ENCODE data around the gene RASGRF1. TPM values are rescaled to one million over a fixed set of nuclear protein-coding genes. Genes with fewer than 3 reads are reported as not detected.

The RASGRF1 gene
- total RNA-seq, 2 donors from 2014 or later, result 0.09 to 1.1 TPM

DNA sequence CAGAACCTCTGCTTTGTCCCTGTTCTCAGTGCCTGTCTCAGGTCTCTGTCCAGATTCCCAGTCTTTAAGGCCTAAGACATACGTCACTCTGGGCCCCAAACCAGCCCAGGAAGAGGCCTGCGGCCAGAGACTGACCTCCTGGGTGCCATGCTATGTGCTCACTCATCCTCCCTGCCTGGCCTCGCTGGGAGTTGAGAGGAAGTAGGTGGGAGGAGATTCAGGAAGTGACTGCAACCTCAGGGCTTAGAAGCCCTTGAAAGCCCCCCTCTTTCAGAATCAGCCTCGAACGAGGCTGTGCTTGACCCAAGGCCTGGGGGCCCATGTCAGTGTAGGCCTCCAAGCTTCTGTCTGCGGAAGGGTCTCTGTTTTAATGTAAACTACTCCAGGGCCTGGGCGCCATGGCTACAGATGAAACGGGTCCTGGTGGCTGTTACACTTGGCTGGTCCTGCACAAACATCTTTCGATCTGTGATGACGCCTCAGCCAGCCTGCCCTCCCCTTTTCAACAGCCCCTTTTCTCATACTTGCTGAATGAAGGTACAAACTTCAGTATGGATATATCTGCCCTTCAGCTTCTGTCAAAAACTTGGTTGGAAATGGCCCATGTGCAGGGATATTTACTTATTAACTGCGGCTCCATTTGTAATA is 11.7 kb downstream of the RASGRF1 start:
- no peak for DNase-seq (ENCODE audit: low spot score)
- Histone ChIP-seq H3K36me3 (no peaks in the 10 kb centered on the region), H3K27me3 (replicated peaks; ENCODE audit: insufficient read depth) (no peaks in the 10 kb centered on the region), H3K27ac (no peak overlapping the region), H3K4me1 (replicated peaks) (no peaks in the 10 kb centered on the region), H3K9me3 (no peaks in the 10 kb centered on the region), H3K4me3 (no peak overlapping the region)
- 82% methylated on average over 11 of the region's 11 CpGs for WGBS
- TF ChIP-seq POLR2AphosphoS5 (IDR thresholded peaks at IDR 0.05) (no peak), POLR2A (IDR thresholded peaks at IDR 0.05) (no peak)
- TF ChIP-seq, protein P1, sequence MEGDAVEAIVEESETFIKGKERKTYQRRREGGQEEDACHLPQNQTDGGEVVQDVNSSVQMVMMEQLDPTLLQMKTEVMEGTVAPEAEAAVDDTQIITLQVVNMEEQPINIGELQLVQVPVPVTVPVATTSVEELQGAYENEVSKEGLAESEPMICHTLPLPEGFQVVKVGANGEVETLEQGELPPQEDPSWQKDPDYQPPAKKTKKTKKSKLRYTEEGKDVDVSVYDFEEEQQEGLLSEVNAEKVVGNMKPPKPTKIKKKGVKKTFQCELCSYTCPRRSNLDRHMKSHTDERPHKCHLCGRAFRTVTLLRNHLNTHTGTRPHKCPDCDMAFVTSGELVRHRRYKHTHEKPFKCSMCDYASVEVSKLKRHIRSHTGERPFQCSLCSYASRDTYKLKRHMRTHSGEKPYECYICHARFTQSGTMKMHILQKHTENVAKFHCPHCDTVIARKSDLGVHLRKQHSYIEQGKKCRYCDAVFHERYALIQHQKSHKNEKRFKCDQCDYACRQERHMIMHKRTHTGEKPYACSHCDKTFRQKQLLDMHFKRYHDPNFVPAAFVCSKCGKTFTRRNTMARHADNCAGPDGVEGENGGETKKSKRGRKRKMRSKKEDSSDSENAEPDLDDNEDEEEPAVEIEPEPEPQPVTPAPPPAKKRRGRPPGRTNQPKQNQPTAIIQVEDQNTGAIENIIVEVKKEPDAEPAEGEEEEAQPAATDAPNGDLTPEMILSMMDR (IDR thresholded peaks at IDR 0.05), result no peak
- intact Hi-C loops (cut with DNase I), result no loop called here

DNA sequence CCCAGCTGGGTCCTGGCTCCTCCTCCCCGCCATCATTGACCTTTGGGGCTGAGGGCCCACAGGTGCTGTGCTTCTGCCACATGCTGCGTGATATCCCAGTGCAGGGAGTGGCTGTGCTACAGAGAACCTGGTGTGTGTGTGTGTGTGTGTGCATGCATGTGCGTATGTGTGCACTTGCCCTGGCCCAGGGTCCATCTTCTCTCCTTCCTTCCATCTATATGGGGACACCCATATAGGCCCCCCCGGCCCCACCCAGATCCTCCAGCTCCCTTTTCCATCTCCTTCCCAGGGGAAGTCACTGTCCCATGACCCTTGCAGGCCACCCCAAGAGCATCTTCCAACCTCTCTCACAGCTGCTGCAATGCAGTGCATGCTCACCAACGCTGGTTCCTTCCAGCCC is 12.6 kb downstream of the RASGRF1 start:
- DNase-seq (ENCODE audit: low spot score), result no peak
- Histone ChIP-seq H3K9me3 (no peaks in the 10 kb centered on the region), H3K4me1 (replicated peaks) (no peaks in the 10 kb centered on the region), H3K27ac (no peak overlapping the region), H3K36me3 (no peaks in the 10 kb centered on the region), H3K4me3 (no peak overlapping the region), H3K27me3 (replicated peaks; ENCODE audit: insufficient read depth) (no peaks in the 10 kb centered on the region)
- no peak for TF ChIP-seq POLR2AphosphoS5 (IDR thresholded peaks at IDR 0.05)
- TF ChIP-seq POLR2A (IDR thresholded peaks at IDR 0.05), result no peak
- TF ChIP-seq, protein P1 (IDR thresholded peaks at IDR 0.05), result no peak
- 89% methylated on average over 5 of the region's 5 CpGs for WGBS
- intact Hi-C loops (cut with DNase I), result no loop called here

DNA sequence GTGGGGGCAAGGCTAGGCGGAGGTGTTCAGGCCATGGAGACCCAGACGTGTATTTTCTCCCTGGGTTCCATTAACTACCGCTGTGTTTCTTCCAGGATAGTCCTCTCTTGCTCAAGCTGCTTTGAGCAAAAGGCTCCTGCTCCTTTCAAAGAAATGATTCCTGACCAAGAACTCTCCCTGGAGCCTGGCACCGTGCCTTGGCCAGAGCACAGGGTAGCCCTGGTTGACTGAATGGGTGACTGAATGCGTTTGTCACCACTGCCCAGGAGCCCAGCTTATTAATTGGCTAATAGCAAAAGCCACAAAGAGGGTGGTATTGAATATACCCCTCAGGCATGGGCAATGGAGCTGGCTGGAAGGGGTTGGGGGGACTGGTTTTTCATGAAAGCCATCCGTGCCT is 13.9 kb downstream of the RASGRF1 start:
- Histone ChIP-seq H3K27me3 (replicated peaks; ENCODE audit: insufficient read depth) (no peaks in the 10 kb centered on the region), H3K4me3 (no peak overlapping the region), H3K36me3 (no peaks in the 10 kb centered on the region), H3K9me3 (no peaks in the 10 kb centered on the region), H3K27ac (no peak overlapping the region), H3K4me1 (replicated peaks) (no peaks in the 10 kb centered on the region)
- intact Hi-C loops (cut with DNase I), result no loop called here
- no peak for DNase-seq (ENCODE audit: low spot score)
- no peak for TF ChIP-seq POLR2A (IDR thresholded peaks at IDR 0.05)
- TF ChIP-seq POLR2AphosphoS5 (IDR thresholded peaks at IDR 0.05), result no peak
- TF ChIP-seq, protein P1 (IDR thresholded peaks at IDR 0.05), result no peak
- 70% methylated on average over 6 of the region's 6 CpGs for WGBS

DNA sequence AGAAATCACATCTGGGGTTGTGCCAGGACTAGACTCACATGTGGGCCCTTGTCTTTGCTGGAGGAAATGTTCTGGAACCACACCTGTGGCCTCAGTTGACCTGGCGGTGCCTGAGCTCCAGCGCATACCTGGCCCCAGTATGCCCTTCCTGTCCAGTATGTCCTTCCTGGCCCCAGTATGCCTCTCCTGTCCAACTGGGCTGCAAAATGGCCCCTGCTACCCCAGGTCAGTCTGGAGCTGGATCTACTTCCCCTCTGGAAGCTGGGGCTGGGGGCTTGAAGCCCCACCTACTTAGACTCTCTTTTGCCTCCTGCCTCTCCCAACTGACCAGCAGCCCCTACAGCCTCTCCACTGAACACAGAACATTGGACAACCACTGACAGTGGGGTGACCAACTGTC is 15.3 kb downstream of the RASGRF1 start:
- no peaks in the 10 kb centered on the region for H3K27me3 ChIP-seq (replicated peaks; ENCODE audit: insufficient read depth)
- no peak for DNase-seq (ENCODE audit: low spot score)
- intact Hi-C loops (cut with DNase I), result no loop called here
- H3K4me1 ChIP-seq (replicated peaks), result no peaks in the 10 kb centered on the region
- TF ChIP-seq POLR2AphosphoS5 (IDR thresholded peaks at IDR 0.05), result no peak
- no peak overlapping the region for H3K4me3 ChIP-seq
- H3K9me3 ChIP-seq, result no peaks in the 10 kb centered on the region
- no peaks in the 10 kb centered on the region for H3K36me3 ChIP-seq
- WGBS, result 52% methylated on average over 2 of the region's 2 CpGs
- H3K27ac ChIP-seq, result no peak overlapping the region

DNA sequence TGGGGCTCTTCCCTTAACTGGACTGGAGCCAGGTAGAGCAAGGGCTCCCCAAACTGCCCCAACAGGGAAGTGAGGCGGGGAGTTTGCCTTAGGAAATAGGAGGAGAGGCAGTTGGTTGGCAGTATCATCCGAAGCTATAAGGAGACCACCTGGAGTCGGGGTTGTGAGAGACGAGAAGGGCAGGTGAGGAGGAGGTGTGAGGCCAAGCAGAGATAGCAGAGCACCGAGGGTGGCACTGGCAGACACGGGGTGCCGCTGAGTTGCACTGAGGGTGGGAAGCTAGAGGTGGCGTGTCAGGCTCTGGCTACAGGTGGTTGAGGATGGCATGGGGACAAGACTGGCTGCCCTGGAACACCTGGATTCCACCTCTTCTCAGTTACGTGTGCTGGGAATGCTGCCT is 17.2 kb downstream of the RASGRF1 start:
- Histone ChIP-seq H3K9me3 (no peaks in the 10 kb centered on the region), H3K36me3 (no peaks in the 10 kb centered on the region), H3K4me3 (no peak overlapping the region), H3K27me3 (replicated peaks; ENCODE audit: insufficient read depth) (no peaks in the 10 kb centered on the region), H3K27ac (no peak overlapping the region), H3K4me1 (replicated peaks) (no peaks in the 10 kb centered on the region)
- no peak for TF ChIP-seq POLR2AphosphoS5 (IDR thresholded peaks at IDR 0.05)
- no peak for TF ChIP-seq POLR2A (IDR thresholded peaks at IDR 0.05)
- TF ChIP-seq, protein P1 (IDR thresholded peaks at IDR 0.05), result no peak
- intact Hi-C loops (cut with DNase I), result no loop called here
- WGBS, result 81% methylated on average over 9 of the region's 9 CpGs
- no peak for DNase-seq (ENCODE audit: low spot score)

Data from prostate gland (tissue), 2 donors.